DMS53 treated with DMSO at 0.1 percent for 48 hours (cell line): ENCODE data around the gene CDC20.
"Not testable (repeated sequence)": the region's sequence is repeated elsewhere in the genome, so short reads cannot be mapped to it uniquely, and the experiment has no call there.

ENCODE experiments used
- DNase-seq: peaks from one replicate; lab custom pipeline; 2025; ENCODE audit not compliant: unreplicated experiment; lab: John Stamatoyannopoulos, UW

Gene CDC20

GRCh38 chr1:43379476-43379875 is 20.7 kb downstream of the CDC20 start:
- DNase-seq, result no peak

- no peak for DNase-seq
These were observed 22.8 kb downstream of the CDC20 start for GRCh38 chr1:43381612-43382011.

GRCh38 chr1:43382027-43382779 is 23.4 kb downstream of the CDC20 start:
- DNase-seq, result no peak

GRCh38 chr1:43383449-43383848 is 24.7 kb downstream of the CDC20 start:
- DNase-seq, result peak; percentile 8

GRCh38 chr1:43386676-43387075 is 27.9 kb downstream of the CDC20 start:
- no peak for DNase-seq

GRCh38 chr1:43387976-43388599 is 29.3 kb downstream of the CDC20 start:
- DNase-seq, result no peak

GRCh38 chr1:43388613-43389012 is 29.8 kb downstream of the CDC20 start:
- DNase-seq, result no peak

- DNase-seq, result peak; percentile 87
These were observed 30.8 kb downstream of the CDC20 start, which contains the start of the genes MED8 and SZT2 for GRCh38 chr1:43389326-43390313. Gene MED8, minus strand, starts transcription at chr1:43389800. Its CDS starts 36 bp downstream, at chr1:43389764. Gene SZT2, plus strand, starts transcription at chr1:43389899. Its CDS starts 70 bp downstream, at chr1:43389969.

GRCh38 chr1:43392702-43393101 is 33.9 kb downstream of the CDC20 start:
- DNase-seq, result no peak

GRCh38 chr1:43395523-43395922 is 36.7 kb downstream of the CDC20 start:
- DNase-seq, result no peak

- no peak for DNase-seq
These were observed 37.3 kb downstream of the CDC20 start for GRCh38 chr1:43396059-43396458.

- no peak for DNase-seq
These were observed 39.4 kb downstream of the CDC20 start for GRCh38 chr1:43398227-43398626.

GRCh38 chr1:43400441-43400840 is 41.7 kb downstream of the CDC20 start:
- DNase-seq, result not testable (repeated sequence)

- DNase-seq, result no peak
These were observed 43.5 kb downstream of the CDC20 start for GRCh38 chr1:43402089-43402865.

GRCh38 chr1:43404353-43404752 is 45.6 kb downstream of the CDC20 start:
- no peak for DNase-seq

GRCh38 chr1:43405219-43405875 is 46.6 kb downstream of the CDC20 start:
- DNase-seq, result no peak

GRCh38 chr1:43405876-43406234 is 47.1 kb downstream of the CDC20 start:
- no peak for DNase-seq

- DNase-seq, result no peak
These were observed 51.8 kb downstream of the CDC20 start for GRCh38 chr1:43410571-43410970.
